ENCODE data around the gene INTS7.
"Not testable (repeated sequence)": the region's sequence is repeated elsewhere in the genome, so short reads cannot be mapped to it uniquely, and the experiment has no call there.

The INTS7 gene

DNA sequence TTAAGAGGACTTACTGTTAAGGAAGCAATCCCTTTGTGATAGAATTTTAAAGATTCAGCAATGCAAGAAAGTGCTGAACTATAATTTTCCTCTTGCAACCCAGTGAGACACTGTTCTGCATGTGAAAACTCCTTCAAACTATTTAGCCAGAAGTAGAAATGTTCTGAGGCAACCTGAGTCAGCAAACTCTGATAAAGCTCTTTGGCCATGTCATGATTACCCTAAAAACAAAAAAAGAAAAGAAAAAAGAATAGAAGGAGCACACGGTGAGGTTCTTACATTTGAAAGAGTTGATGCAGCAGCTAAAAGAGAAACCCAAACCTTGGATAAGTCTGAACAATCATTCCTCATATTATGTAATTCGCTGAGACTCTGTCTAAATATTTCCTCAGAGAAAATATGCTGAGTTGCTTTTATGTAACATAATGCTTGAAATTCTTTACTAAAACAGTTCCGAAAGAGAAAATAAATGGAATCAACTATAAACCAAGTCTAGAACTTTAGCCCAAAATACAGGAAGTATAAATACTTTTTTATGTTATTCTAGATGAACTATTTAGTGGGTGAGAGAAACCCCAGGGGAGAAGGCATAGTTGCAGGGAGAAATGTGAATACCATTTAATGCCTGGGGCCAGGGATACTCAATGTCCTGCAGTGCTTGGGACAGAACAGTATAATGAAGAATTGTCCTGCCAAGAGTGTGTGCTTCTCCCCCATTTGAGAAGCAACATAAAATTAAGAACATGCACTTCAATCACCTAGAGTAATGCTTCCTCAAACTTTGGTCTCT lies 60.0 kb downstream of the INTS7 start:
- no peak for DNase-seq

DNA sequence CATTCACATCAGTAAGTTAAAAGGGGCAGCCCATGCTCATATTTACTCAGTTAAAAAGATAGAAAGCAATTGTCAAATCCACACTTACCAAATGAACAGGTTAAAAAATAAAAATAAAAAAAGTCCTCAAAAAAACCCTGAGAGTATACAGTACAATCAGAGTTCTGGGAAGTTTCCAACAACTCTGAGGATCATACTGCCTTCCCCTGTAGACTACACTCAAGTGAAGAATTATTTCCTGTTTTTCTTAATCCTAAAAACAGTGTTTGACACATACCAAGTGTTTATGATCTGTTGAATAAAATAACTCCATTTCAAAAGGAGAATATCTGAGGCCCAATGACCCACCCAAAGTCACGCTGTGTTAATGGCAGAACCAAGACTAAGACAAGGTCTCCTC lies 61.8 kb downstream of the INTS7 start:
- no peak for DNase-seq

GRCh38 chr1:211968200-211968834 lies 67.0 kb downstream of the INTS7 start:
- no peak for DNase-seq

DNA sequence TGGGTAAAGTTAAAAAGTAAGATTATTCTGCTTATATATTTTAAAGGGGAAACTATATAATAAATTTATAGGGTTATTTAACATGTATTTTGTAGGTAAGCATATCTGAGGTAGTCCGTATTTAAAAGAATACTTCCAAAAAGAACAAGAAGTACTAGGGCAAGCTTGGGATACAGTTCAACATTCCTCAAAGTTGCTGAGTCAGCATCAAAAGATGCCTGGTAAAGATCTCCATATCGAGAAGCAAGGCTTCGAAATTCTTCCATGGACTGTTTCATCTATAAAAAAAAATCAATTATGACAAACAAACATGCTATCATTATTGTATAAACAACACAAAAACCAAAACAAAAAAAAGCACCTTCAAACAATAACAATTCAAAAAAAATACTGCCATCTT lies 67.7 kb downstream of the INTS7 start:
- DNase-seq: no peak

DNA sequence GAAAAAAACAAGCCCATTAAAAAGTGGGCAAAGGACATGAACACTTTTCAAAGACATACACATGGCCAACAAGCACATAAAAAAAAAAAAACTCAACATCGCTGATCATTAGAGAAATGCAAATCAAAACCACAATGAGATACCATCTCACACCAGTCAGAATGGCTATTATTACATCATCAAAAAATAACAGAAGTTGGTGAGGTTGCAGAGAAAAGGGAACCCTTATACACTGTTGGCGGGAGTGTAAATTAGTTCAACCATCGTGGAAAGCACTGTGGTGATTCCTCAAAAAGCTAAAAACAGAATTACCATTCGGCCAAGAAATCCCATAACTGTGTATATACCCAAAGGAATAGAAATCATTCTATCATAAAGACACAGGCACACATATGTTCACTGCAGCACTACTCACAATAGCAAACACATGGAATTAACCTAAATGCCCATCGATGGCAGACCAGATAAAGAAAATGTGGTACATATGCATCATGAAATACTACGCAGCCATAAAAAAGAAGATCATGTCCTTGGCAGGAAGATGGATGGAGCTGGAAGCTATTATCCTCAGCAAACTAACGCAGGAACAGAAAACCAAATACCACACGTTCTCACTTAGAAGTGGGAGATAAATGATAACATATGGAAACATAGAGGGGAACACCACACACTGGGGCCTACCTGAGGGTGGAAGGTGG lies 70.1 kb downstream of the INTS7 start:
- no peak for DNase-seq

GRCh38 chr1:211959680-211960079 lies 75.7 kb downstream of the INTS7 start:
- DNase-seq: no peak

DNA sequence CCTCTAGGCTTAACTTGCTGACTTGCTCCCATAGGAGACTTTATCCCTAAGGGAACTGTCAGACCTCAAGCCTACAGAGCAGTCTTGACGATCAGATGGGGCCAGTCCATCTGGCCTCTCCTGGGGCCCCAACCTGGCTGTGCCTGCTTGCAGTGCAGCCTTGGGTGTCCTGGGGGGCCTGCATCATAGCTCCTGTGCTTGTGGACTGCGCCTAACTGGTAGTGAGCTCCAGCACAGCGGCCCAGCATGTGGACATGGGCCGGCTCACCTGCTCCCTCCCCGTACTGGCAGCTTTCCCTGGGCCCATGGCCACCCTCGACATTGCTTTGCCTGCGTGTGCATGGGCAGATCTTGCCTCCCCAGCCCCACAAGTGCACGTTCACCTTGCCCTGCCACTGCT lies 76.1 kb downstream of the INTS7 start:
- DNase-seq: no peak

DNA sequence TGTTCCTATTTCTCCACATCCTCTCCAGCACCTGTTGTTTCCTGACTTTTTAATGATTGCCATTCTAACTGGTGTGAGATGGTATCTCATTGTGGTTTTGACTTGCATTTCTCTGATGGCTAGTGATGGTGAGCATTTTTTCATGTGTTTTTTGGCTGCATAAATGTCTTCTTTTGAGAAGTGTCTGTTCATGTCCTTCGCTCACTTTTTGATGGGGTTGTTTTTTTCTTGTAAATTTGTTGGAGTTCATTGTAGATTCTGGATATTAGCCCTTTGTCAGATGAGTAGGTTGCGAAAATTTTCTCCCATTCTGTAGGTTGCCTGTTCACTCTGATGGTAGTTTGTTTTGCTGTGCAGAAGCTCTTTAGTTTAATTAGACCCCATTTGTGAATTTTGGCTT lies 81.3 kb downstream of the INTS7 start:
- not testable (repeated sequence) for DNase-seq

- DNase-seq: not testable (repeated sequence)
Observed at GRCh38 chr1:211953543-211953942, 81.8 kb downstream of the INTS7 start.

- DNase-seq: no peak
Observed at GRCh38 chr1:211952299-211952698, 83.1 kb downstream of the INTS7 start.

DNA sequence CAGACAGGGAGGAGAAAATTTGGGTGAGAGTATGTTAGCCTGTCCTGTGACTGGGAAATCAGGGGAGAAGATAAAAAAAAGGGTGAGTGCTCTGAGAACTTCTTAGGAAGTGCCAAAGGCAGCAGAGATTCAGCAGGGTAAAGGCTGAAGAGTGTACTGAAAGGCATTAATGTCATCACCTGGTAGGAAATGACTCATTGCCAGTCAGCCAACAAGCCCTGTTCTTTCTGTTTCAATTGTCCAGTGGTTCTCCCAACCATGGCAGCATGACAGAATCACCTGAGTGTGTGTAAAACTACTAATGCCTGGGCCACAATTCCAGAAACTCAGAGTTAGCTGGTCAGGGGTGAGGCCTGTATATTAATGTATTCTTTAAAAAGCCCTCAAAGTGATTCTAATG lies 83.5 kb downstream of the INTS7 start:
- no peak for DNase-seq

DNA sequence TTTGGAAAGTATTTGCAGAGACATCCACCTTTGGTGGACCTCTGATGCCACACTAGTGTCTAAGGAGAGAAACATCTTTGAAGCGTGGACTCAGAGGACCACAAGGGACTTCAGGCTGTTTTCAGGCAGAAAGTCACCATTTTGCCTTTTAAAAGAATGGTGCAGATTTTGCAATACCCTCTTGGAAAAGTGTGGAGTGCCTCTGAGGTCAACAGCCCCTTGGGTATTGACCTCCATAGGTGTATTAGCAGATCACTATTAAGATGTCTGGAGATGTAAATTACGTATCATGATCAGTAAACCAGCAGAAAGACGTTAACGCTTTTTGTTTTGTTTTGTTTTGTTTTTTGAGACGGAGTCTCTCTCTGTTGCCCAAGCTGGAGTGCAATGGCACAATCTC lies 87.0 kb downstream of the INTS7 start:
- no peak for DNase-seq

GRCh38 chr1:211947396-211948295 lies 87.7 kb downstream of the INTS7 start:
- peak; percentile 39 for DNase-seq

DNA sequence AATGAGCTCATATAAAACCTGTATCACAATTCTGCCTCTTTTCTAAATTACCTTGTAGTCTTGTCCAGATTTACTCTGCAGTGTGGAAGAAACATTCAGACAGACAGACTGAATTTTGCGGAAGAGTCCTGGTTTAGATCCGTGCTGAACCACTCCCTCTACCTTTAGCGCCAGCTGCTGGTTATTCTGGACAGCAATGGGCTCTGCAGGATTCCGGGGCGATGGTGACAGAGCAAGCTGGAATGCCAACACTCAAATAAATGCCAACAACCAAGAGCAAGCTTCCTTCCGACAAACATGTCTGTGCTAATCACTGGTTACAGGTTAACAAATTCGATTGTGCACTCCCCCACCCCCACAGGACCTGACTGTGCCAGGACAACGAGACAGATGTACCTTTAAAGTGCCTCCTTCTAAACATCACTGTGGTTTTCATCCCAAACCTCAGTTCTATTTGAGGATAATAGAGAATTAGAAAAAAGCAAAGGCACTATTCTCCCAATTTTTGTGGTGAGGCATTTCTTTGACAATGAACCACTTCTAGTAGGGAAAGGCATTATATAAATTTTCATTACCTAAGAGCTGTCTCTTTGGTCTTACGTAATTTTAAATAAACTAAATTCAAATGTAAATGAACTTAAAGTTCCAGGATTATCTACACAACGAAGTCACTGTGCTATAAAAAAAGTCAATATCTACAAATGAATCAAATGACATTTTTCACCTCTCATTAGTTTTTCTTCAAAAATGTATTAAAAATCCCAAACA lies 90.4 kb downstream of the INTS7 start:
- no peak for DNase-seq

DNA sequence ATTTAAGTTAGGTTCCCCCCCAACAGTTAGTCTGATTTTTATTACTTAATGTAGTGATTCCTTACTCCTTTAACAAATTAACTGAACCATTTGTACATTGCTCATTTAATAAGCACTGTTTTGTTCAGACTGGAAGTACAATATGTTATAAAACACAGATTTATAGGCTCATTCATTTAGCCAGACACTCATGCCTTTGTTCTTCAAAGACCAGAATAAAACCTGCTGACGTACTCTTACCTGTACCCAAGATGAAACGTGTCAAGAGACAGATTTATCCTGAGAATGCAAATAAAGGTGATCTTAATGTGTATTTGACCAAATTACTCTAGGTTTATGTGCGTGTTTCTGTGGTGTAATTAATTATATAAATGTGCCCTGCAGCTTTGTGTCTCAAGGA lies 92.8 kb downstream of the INTS7 start:
- no peak for DNase-seq

DNA sequence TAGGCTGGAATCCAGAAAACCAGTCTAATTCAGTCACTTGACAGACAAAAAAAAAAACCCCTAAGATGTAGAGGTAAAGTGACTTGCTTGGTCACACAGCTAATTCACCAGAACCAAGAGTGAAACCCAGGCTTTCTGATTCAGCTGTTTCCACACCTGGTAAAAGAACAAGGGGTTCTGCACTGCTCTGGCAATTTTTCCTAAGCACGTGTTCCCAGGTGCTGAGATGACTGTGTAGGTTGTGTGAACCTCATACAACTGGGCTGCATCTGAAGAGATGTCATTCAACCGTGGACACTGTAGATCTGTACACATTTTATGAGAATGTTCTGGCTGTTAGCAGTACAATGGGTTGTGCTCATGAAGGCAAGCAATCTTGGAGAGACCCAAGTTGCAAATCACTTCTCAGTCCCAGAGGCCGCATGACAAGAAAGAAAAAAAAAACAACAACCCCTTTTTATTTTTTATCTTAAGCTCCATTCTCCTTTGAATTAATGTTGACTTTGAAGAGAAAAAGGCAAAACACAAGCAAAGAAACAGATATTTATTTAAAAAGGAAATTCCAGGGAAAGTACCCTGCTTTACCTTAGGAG lies 95.4 kb downstream of the INTS7 start:
- no peak for DNase-seq

GRCh38 chr1:211938561-211938997 lies 96.8 kb downstream of the INTS7 start:
- no peak for DNase-seq

DNA sequence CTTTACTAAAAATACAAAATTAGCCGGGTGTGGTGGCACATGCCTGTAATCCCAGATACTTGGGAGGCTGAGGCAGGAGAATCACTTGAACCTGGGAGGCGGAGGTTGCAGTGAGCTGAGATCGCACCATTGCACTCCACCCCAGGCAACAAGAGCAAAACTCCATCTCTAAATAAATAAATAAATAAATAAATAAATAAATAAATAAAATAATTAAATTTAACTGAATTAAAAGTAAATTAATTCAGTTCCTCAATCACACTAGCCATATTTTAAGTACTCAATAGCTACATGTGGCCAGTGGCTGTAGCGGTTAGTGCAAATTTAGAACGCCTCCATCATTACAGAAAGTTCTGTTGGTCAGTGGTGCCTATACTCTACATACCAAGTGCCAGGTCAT lies 97.9 kb downstream of the INTS7 start:
- DNase-seq: not testable (repeated sequence)

DNA sequence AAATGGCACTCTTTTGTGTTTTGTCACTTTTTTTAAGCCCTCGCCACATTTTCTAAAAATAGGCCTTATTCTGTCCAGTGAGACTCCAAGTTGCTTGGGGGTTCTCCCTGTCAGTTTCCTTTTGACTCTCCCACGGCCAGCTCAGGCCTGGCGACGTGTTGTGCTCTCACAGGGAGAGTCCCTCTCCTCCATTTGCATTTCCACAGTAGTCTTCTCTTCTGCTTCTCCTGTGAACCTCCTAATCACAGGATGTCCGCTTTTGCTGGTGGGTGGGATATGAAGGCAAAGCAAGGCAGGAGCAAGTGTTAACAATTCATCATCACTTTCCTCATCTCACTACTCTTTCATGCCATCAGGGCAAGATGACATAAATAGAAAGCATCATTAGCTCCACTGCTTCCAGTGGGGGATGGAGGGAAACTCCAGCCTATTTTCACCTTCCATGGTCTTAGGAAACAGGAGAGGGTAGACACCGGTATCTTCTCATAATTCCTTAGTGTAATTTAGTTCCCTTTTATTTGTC lies 99.8 kb downstream of the INTS7 start:
- DNase-seq: no peak

DNA sequence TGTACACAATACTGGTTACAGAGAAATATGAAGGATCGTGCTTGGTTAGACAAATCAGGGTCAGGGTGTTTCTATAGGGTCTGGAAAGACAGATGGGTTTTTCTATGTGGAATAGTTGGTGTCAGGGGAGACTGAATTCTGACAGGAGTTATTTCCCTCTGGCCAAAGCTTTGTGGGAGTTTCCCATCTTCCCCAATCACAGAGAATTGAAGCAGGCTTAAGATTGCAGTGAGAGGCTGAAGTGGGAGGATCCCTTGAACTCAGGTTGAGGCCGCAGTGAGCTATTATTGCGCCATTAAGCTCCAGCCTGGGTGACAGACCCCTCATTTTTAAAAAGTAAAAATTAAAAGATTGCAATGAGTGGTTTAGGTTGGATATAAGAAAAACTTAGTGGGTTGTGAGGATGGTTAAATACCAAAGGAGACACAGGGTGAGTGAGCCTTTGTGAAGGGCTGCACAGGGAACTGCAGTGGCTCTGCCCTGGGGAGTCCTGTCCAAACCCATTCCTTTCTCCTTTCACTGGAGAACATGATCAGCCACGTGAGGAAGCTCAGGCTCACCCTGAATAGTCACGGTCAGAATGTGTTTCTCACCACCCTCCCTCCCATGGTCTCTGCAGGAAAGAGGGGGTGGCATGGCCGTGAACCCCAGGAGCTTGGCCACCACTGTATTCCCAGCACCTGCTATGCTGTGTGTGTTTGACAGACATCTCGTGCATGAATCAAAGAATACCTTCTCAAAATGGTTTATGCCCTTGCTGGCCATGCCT lies 101.2 kb downstream of the INTS7 start:
- no peak for DNase-seq

DNA sequence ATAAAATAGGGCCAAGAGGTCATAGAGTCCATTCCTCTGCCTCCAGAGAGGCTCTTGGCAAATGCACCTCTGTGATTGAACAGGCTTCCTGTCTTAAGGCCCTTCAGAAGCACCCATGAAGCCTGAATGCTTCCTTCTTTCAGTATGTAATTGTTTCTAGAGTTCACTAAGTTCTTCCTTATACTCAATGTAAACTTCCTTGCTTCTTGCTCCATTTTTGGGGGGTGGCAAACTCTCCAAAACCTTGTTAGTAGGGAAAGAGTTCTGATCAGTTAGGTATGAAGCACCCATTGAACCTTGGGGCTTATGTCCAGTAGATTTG lies 102.5 kb downstream of the INTS7 start:
- DNase-seq: no peak
